Sigmoid colon (tissue), 4 donors: ENCODE data around the gene PLCL1.

Source experiments
- EP300 ChIP-seq, 4 donors: sonication (generic); formaldehyde crosslinking; IDR thresholded peaks; one replicate each; pipeline ENCODE4 v1.6.1; 2017; ENCODE audit warnings: antibody characterized with exemption in 4 of 4
- POLR2A ChIP-seq, 2 donors: fragments of 450-650 bp; IDR thresholded peaks; one replicate each; pipeline ENCODE4 v1.6.1; 2016; ENCODE audit warnings: antibody characterized with exemption in 2 of 2, mild to moderate bottlenecking in 2 of 2, moderate library complexity in 2 of 2
- POLR2AphosphoS5 ChIP-seq, 4 donors: sonication (generic); formaldehyde crosslinking; IDR thresholded peaks; one replicate each; pipeline ENCODE4 v1.6.1; 2017; ENCODE audit warnings: antibody characterized with exemption in 4 of 4
- TF ChIP-seq, protein P1 (sequence below), 4 experiments: fragments of 450-650 bp in 3 of 4; fragments of 200-600 bp in 1 of 4; IDR thresholded peaks; one replicate each; pipeline ENCODE4 v1.5.1; 2016 to 2019; ENCODE audit warnings: antibody characterized with exemption in 4 of 4, mild to moderate bottlenecking in 3 of 4, moderate library complexity in 2 of 4

DNA sequence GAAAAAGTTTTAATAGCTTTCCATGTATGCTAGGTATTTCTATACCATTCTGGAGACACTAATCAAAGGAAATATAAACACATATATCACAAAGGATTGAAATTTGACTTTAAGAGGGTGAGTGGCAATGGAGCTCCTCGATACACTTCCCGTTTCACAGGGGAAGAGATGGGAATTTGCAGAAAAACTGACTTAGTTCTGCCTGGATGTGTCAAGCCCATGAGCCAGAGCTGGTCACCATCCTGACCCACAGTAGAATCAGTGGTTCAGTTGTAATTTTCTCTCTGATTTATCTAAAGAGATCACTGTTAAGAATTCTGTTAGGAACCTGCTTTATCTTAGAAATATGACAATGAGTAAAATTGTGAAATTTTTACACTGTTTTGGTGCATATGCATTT, 34.2 kb downstream of the PLCL1 start:
- TF ChIP-seq, protein P1, sequence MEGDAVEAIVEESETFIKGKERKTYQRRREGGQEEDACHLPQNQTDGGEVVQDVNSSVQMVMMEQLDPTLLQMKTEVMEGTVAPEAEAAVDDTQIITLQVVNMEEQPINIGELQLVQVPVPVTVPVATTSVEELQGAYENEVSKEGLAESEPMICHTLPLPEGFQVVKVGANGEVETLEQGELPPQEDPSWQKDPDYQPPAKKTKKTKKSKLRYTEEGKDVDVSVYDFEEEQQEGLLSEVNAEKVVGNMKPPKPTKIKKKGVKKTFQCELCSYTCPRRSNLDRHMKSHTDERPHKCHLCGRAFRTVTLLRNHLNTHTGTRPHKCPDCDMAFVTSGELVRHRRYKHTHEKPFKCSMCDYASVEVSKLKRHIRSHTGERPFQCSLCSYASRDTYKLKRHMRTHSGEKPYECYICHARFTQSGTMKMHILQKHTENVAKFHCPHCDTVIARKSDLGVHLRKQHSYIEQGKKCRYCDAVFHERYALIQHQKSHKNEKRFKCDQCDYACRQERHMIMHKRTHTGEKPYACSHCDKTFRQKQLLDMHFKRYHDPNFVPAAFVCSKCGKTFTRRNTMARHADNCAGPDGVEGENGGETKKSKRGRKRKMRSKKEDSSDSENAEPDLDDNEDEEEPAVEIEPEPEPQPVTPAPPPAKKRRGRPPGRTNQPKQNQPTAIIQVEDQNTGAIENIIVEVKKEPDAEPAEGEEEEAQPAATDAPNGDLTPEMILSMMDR (IDR thresholded peaks at IDR 0.05) = no peak
- TF ChIP-seq POLR2AphosphoS5 (IDR thresholded peaks at IDR 0.05) (no peak), POLR2A (IDR thresholded peaks at IDR 0.05) (no peak), EP300 (IDR thresholded peaks at IDR 0.05) (no peak)
